ENCODE data around the gene TEPSIN. TPM values are rescaled to one million over a fixed set of nuclear protein-coding genes. Genes with fewer than 3 reads are reported as not detected.

The TEPSIN gene
- total and polyA plus RNA-seq, 7 donors = 6.9 to 42.8 (median 23.5) TPM

GRCh38 chr17:81199482-81199830 lies 39.4 kb downstream of the TEPSIN start:
- H3K4me3 ChIP-seq = no peak overlapping the region
- intact Hi-C loops (cut with DNase I) = no loop called here
- WGBS, 2 donors = 92 to 96% methylated on average over 18 of the region's 18 CpGs
- no peak for TF ChIP-seq EP300 (IDR thresholded peaks at IDR 0.05)
- no peak for TF ChIP-seq POLR2A (IDR thresholded peaks at IDR 0.05)
- no peak for TF ChIP-seq POLR2AphosphoS5 (IDR thresholded peaks at IDR 0.05)
- TF ChIP-seq CTCF (IDR thresholded peaks at IDR 0.05) = no peak
- DNase-seq = no peak
- peaks cover 0 to 28% (median 0%) of the 10 kb centered on the region in 4 donors for H3K4me1 ChIP-seq
- no peak overlapping the region for H3K27ac ChIP-seq
- no peaks in the 10 kb centered on the region for H3K27me3 ChIP-seq
- H3K9me3 ChIP-seq = no peaks in the 10 kb centered on the region
- peaks cover 0 to 28% (median 0%) of the 10 kb centered on the region in 4 donors for H3K36me3 ChIP-seq

GRCh38 chr17:81198826-81199481 lies 39.9 kb downstream of the TEPSIN start:
- H3K4me1 ChIP-seq = peaks cover 0 to 28% (median 0%) of the 10 kb centered on the region in 4 donors
- DNase-seq = no peak
- intact Hi-C loops (cut with DNase I) = no loop called here
- no peak overlapping the region for H3K4me3 ChIP-seq
- H3K27ac ChIP-seq = no peak overlapping the region
- TF ChIP-seq POLR2AphosphoS5 (IDR thresholded peaks at IDR 0.05) (no peak), EP300 (IDR thresholded peaks at IDR 0.05) (no peak), POLR2A (IDR thresholded peaks at IDR 0.05) (no peak), CTCF (IDR thresholded peaks at IDR 0.05) (no peak)
- 93 to 94% methylated on average over 22 of the region's 22 CpGs for WGBS, 2 donors
- H3K36me3 ChIP-seq = peaks cover 0 to 28% (median 0%) of the 10 kb centered on the region in 4 donors
- no peaks in the 10 kb centered on the region for H3K9me3 ChIP-seq
- no peaks in the 10 kb centered on the region for H3K27me3 ChIP-seq

DNA sequence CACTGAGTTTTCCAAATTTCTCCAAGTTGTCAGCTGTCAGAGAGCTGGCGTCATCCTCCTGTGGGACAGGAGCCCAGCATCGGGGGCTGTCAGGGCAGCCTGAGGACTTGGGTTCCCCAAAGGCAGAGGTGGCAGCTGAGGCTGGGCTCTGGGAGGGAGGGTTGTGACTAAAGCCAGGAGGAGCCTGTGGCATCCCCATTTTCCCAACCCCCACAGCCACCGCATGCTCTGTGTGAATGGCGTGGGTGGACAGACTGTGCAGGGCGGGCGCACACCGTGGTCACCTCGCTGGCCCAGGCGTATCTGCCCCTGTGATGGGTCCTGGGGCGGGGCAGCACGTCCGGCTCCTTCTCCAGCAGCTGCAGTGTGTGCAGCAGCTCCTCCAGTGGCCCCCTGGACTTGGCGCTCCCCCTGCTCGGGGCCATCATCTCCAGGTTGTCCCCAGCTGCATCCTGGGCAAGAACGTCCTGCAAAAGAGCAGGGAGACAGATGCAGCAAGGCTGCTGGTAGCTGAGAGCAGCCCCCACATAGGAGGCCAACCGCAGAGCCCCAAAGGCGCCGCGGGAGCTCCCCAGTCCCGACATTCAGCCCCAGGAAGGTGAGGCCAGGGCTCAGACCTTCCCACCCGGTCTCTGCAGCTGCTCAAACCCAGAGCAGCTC lies 40.9 kb downstream of the TEPSIN start:
- Histone ChIP-seq H3K27ac (no peak overlapping the region), H3K4me3 (no peak overlapping the region), H3K4me1 (peaks cover 0 to 28% (median 0%) of the 10 kb centered on the region in 4 donors), H3K27me3 (no peaks in the 10 kb centered on the region), H3K36me3 (peaks cover 0 to 20% (median 0%) of the 10 kb centered on the region in 4 donors), H3K9me3 (no peaks in the 10 kb centered on the region)
- DNase-seq = no peak
- TF ChIP-seq POLR2A (IDR thresholded peaks at IDR 0.05) = no peak
- no peak for TF ChIP-seq EP300 (IDR thresholded peaks at IDR 0.05)
- TF ChIP-seq CTCF (IDR thresholded peaks at IDR 0.05) = no peak
- no peak for TF ChIP-seq POLR2AphosphoS5 (IDR thresholded peaks at IDR 0.05)
- intact Hi-C loops (cut with DNase I) = no loop called here
- WGBS, 2 donors = 90 to 96% methylated on average over 21 of the region's 21 CpGs

- TF ChIP-seq POLR2AphosphoS5 (IDR thresholded peaks at IDR 0.05) = no peak
- no peak for TF ChIP-seq CTCF (IDR thresholded peaks at IDR 0.05)
- no peak for TF ChIP-seq EP300 (IDR thresholded peaks at IDR 0.05)
- TF ChIP-seq POLR2A (IDR thresholded peaks at IDR 0.05) = no peak
- 84 to 91% methylated on average over 14 of the region's 14 CpGs for WGBS, 2 donors
- Histone ChIP-seq H3K27ac (no peak overlapping the region), H3K4me3 (no peak overlapping the region), H3K27me3 (no peaks in the 10 kb centered on the region), H3K36me3 (peaks cover 0 to 16% (median 0%) of the 10 kb centered on the region in 4 donors), H3K9me3 (no peaks in the 10 kb centered on the region), H3K4me1 (peaks cover 0 to 28% (median 0%) of the 10 kb centered on the region in 4 donors)
- no peak for DNase-seq
- intact Hi-C loops (cut with DNase I) = no loop called here
Observed at GRCh38 chr17:81197409-81197795, 41.5 kb downstream of the TEPSIN start.
